Thoracic aorta (tissue), 2 donors: ENCODE measurements around the gene GATB. TPM values are rescaled to one million over a fixed set of nuclear protein-coding genes. Genes with fewer than 3 reads are reported as not detected.

Experiments used
- ATAC-seq: fragments of 150-250 bp; one replicate; pipeline ENCODE4 v1.8.0; 2017; ENCODE audit warnings: low read depth; ENCODE audit not compliant: insufficient number of reproducible peaks, low FRiP score
- DNase-seq: peaks from one replicate; pipeline ENCODE4 v3.0.0-alpha.2; 2020; ENCODE audit warnings: low spot score
- H3K27ac ChIP-seq, 2 donors: fragments of 200-600 bp; sonication (generic); 1 replicate in 1 of 2; 2 replicates in 1 of 2; pipeline ENCODE4 v1.5.1; 2016; ENCODE audit warnings: mild to moderate bottlenecking in 2 of 2, moderate library complexity in 2 of 2
- H3K27me3 ChIP-seq: fragments of 200-600 bp; sonication (generic); replicated peaks from 2 replicates; pipeline ENCODE4 v1.6.0; 2016; ENCODE audit warnings: mild to moderate bottlenecking; ENCODE audit not compliant: insufficient read depth
- H3K36me3 ChIP-seq: fragments of 200-600 bp; sonication (generic); one replicate; pipeline ENCODE4 v1.5.1; 2016
- H3K4me1 ChIP-seq, 2 donors: fragments of 200-600 bp; sonication (generic); 1 replicate in 1 of 2; 2 replicates in 1 of 2; pipeline versions ENCODE4 v1.5.1 to v1.6.0; 2016; ENCODE audit warnings: low read depth in 2 of 2, mild to moderate bottlenecking in 1 of 2; ENCODE audit not compliant: control insufficient read depth in 1 of 2
- H3K4me3 ChIP-seq: fragments of 200-600 bp; sonication (generic); 2 replicates; pipeline ENCODE4 v1.5.1; 2016; ENCODE audit warnings: mild to moderate bottlenecking
- H3K9me3 ChIP-seq: fragments of 200-600 bp; sonication (generic); 2 replicates; pipeline ENCODE4 v1.5.1; 2016
- CTCF ChIP-seq: fragments of 200-600 bp; sonication (generic); IDR thresholded peaks from one replicate; pipeline ENCODE4 v1.5.1; 2019; ENCODE audit warnings: antibody characterized with exemption
- total RNA-seq, 2 donors: library from RNA; depleted of rRNA; stranded (reverse); fragments of >200 nt; gene quantifications; one replicate each; pipeline versions ENCODE4 v1.1.0 to v1.2.3, GENCODE V29; 2016

GATB gene
- total RNA-seq, 2 donors from 2014 or later = 7.7 to 27.2 TPM

- Histone ChIP-seq H3K4me3 (no peak overlapping the region), H3K36me3 (no peaks in the 10 kb centered on the region), H3K9me3 (no peaks in the 10 kb centered on the region), H3K4me1 (peaks cover 0 to 10% of the 10 kb centered on the region in 2 donors), H3K27me3 (no peaks in the 10 kb centered on the region), H3K27ac (no peak overlapping the region)
- DNase-seq = no peak
- no peak for ATAC-seq
- TF ChIP-seq CTCF = no peak
Measured at GRCh38 chr4:151669990-151670389, 90.8 kb downstream of the GATB start.

- no peak overlapping the region for H3K27ac ChIP-seq
- no peak for TF ChIP-seq CTCF
- no peaks in the 10 kb centered on the region for H3K27me3 ChIP-seq
- no peaks in the 10 kb centered on the region for H3K9me3 ChIP-seq
- peaks cover 0 to 6% of the 10 kb centered on the region in 2 donors for H3K4me1 ChIP-seq
- ATAC-seq (no peak), DNase-seq (no peak)
- no peak overlapping the region for H3K4me3 ChIP-seq
- no peaks in the 10 kb centered on the region for H3K36me3 ChIP-seq
Measured at GRCh38 chr4:151668689-151669402, 92.0 kb downstream of the GATB start.

- H3K9me3 ChIP-seq = no peaks in the 10 kb centered on the region
- H3K36me3 ChIP-seq = no peaks in the 10 kb centered on the region
- H3K4me1 ChIP-seq = no peaks in the 10 kb centered on the region
- no peak overlapping the region for H3K27ac ChIP-seq
- no peak overlapping the region for H3K4me3 ChIP-seq
- ATAC-seq (no peak), DNase-seq (no peak)
- TF ChIP-seq CTCF = no peak
- no peaks in the 10 kb centered on the region for H3K27me3 ChIP-seq
Measured at GRCh38 chr4:151667666-151668065, 93.1 kb downstream of the GATB start.

- Histone ChIP-seq H3K4me3 (no peak overlapping the region), H3K4me1 (no peaks in the 10 kb centered on the region), H3K9me3 (no peaks in the 10 kb centered on the region), H3K36me3 (no peaks in the 10 kb centered on the region), H3K27ac (no peak overlapping the region), H3K27me3 (no peaks in the 10 kb centered on the region)
- DNase-seq (no peak), ATAC-seq (no peak)
- no peak for TF ChIP-seq CTCF
Measured at GRCh38 chr4:151667048-151667447, 93.8 kb downstream of the GATB start.

- Histone ChIP-seq H3K4me1 (no peaks in the 10 kb centered on the region), H3K27me3 (no peaks in the 10 kb centered on the region), H3K9me3 (no peaks in the 10 kb centered on the region), H3K4me3 (no peak overlapping the region), H3K27ac (no peak overlapping the region), H3K36me3 (no peaks in the 10 kb centered on the region)
- TF ChIP-seq CTCF = no peak
- ATAC-seq (no peak), DNase-seq (no peak)
Measured at GRCh38 chr4:151666501-151666900, 94.3 kb downstream of the GATB start.
